H54 (cell line): ENCODE data around the gene ADGRL1.
"Not testable (repeated sequence)": the region's sequence is repeated elsewhere in the genome, so short reads cannot be mapped to it uniquely, and the experiment has no call there.

ENCODE experiments used
- DNase-seq: peaks from one replicate; pipeline ENCODE4 v3.0.0; 2011; ENCODE audit warnings: low spot score, mixed read lengths; ENCODE audit not compliant: insufficient read length
- FAIRE-seq: peaks from 3 replicates; lab custom pipeline; 2011; peaks lifted over from hg19 to GRCh38; lab: Jason Lieb, UNC
- POLR2A ChIP-seq: IDR thresholded peaks from 2 replicates; pipeline ENCODE4 v1.6.1; 2011; ENCODE audit warnings: low read depth, mild to moderate bottlenecking, low read length

ADGRL1 gene

GRCh38 chr19:14237014-14237941, 31.3 kb upstream of the ADGRL1 start:
- no peak for DNase-seq
- no peak for FAIRE-seq
- TF ChIP-seq POLR2A: no peak

GRCh38 chr19:14232945-14233344, 27.0 kb upstream of the ADGRL1 start:
- FAIRE-seq, DNase-seq: not testable (repeated sequence)

GRCh38 chr19:14228446-14229071, 22.6 kb upstream of the ADGRL1 start:
- not testable (repeated sequence) for DNase-seq, FAIRE-seq

- FAIRE-seq, DNase-seq: not testable (repeated sequence)
Observed at GRCh38 chr19:14226498-14226897, 20.5 kb upstream of the ADGRL1 start.

GRCh38 chr19:14222886-14223285, 16.9 kb upstream of the ADGRL1 start:
- DNase-seq: no peak
- TF ChIP-seq POLR2A: no peak
- FAIRE-seq: no peak

GRCh38 chr19:14221345-14221744, 15.4 kb upstream of the ADGRL1 start:
- not testable (repeated sequence) for DNase-seq, FAIRE-seq

- DNase-seq (no peak), FAIRE-seq (no peak)
- TF ChIP-seq POLR2A: no peak
Observed at GRCh38 chr19:14218620-14219330, 12.8 kb upstream of the ADGRL1 start.

GRCh38 chr19:14217886-14218285, 11.9 kb upstream of the ADGRL1 start:
- FAIRE-seq, DNase-seq: not testable (repeated sequence)

- FAIRE-seq (no peak), DNase-seq (no peak)
- no peak for TF ChIP-seq POLR2A
Observed at GRCh38 chr19:14214580-14214979, 8.6 kb upstream of the ADGRL1 start.

- DNase-seq, FAIRE-seq: not testable (repeated sequence)
Observed at GRCh38 chr19:14210182-14210581, 4.2 kb upstream of the ADGRL1 start.

- not testable (repeated sequence) for DNase-seq, FAIRE-seq
Observed at GRCh38 chr19:14209401-14209800, 3.4 kb upstream of the ADGRL1 start.

GRCh38 chr19:14208496-14208895, 2.5 kb upstream of the ADGRL1 start:
- not testable (repeated sequence) for DNase-seq, FAIRE-seq

GRCh38 chr19:14207796-14208195, 1.8 kb upstream of the ADGRL1 start:
- DNase-seq, FAIRE-seq: not testable (repeated sequence)
